H4 (cell line): ENCODE measurements around the gene NAGLU. TPM values are rescaled to one million over a fixed set of nuclear protein-coding genes. Genes with fewer than 3 reads are reported as not detected.

Experiments
- DNase-seq: peaks from one replicate; pipeline ENCODE4 v3.0.0-alpha.2; 2015; ENCODE audit warnings: low spot score
- total RNA-seq: library from RNA; depleted of rRNA; stranded (reverse); fragments of >200 nt; shearing (Covaris generic); gene quantifications from 2 replicates; pipeline ENCODE4 v1.2.3, GENCODE V29; 2014; rRNA removed

The NAGLU gene
- 18.7 and 35.1 TPM in 2 replicates for total RNA-seq

DNA sequence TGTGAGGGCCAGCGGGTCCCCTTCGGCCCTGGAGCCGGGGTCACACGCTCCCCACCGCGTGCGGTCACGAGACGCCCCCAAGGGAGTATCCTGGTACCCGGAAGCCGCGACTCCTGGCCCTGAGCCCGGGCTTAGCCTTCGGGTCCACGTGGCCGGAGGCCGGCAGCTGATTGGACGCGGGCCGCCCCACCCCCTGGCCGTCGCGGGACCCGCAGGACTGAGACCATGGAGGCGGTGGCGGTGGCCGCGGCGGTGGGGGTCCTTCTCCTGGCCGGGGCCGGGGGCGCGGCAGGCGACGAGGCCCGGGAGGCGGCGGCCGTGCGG is at the start of gene NAGLU:
TSS of gene NAGLU (plus strand) at position 194 of the 324 bp plus-strand sequence. CDS start at position 226, 32 bp downstream.
- DNase-seq, result peak; percentile 82

DNA sequence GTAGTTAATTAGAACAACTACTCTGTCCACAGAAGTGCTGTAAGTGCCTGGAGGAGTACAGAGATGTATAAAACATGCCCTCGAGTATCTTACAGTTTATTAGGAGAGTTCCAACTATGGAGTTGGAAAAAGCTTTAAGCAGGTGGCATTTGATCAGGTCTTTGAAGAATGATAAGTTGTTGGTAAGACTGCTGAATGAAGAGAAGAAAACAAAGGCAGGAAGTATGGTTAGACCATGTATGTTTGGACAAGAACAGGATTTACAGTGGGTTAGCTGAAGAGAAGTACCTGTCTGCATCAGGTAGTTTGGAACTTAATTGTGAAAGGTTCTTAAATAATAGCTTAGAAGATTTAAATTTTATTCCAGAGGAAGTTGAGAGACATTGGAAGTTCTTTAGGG is 48.0 kb upstream of the NAGLU start:
- no peak for DNase-seq

GRCh38 chr17:42493319-42493718 is 42.7 kb upstream of the NAGLU start:
- no peak for DNase-seq

DNA sequence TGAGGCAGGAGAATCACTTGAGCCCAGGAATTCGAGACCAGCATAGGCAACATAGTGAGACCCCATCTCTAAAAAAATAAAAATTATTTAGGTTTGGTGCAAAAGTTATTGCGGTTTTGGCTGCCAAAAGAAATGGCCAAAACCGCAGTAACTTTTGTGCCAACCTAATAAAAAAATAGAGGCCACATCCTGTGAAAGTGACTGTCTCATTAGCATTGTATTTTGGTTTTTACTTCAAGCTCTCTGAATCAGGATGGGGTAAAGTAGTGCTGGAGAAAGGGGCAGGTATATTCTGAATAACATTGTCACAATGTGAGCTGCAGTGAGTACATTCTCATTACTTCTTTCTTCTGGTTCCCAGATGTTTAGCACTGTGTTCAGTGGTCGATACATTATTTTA is 41.4 kb upstream of the NAGLU start:
- DNase-seq, result no peak

DNA sequence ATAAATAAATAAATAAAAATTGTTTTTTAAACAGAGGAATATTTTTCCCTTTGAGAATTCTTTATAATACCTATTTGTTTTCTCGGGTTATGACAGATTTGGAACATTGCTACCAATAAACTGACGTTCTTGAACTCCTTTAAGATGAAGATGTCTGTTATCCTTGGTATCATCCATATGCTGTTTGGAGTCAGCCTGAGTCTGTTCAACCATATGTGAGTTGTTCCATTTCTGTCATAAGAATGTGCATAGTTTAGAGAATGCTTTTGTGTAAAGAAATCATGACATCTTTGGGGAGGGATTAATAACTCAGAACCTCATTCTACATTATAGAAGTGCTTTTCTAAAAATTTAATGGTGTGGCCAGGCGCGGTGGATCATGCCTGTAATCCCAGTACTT is 37.2 kb upstream of the NAGLU start:
- DNase-seq, result no peak

DNA sequence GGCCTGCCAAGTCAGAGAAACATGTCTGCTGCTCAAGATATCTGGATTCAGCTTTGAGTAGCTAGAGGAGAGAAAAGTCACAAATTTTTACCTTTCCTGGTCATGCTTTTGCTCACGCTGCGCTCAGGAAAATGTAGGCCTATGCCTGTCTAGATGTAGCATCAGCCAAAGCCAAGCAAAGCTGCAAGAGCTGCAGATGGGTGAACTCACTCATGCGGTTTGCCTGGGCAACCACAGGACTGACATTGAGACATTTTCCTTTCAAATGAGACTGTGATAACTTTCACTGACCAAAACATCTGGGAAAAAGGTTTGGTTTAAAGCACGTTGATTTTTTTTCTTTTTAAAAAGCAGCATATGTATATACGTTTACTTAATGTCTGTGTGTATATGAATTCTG is 34.0 kb upstream of the NAGLU start:
- DNase-seq, result no peak

- no peak for DNase-seq
Observed at GRCh38 chr17:42502926-42503325, 33.1 kb upstream of the NAGLU start.

DNA sequence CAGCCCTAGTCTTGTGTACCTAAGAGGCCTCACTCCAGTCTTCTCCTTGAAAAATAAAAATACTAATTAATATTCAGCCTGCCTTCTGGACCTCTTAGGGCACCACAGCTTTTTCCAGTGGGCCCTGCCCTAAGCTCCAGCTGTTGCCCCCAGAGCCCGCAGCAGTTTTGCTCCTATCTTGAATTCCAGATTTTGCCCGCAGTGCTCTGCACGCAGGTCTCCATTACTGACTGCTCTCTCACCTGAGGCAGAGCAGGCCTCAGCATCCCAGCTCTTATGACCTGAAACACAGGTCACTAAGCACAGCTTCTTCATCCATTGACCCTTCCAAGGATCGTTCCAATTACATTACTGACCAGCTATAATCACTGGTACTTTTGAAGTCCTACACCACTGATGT is 28.4 kb upstream of the NAGLU start:
- DNase-seq, result no peak

DNA sequence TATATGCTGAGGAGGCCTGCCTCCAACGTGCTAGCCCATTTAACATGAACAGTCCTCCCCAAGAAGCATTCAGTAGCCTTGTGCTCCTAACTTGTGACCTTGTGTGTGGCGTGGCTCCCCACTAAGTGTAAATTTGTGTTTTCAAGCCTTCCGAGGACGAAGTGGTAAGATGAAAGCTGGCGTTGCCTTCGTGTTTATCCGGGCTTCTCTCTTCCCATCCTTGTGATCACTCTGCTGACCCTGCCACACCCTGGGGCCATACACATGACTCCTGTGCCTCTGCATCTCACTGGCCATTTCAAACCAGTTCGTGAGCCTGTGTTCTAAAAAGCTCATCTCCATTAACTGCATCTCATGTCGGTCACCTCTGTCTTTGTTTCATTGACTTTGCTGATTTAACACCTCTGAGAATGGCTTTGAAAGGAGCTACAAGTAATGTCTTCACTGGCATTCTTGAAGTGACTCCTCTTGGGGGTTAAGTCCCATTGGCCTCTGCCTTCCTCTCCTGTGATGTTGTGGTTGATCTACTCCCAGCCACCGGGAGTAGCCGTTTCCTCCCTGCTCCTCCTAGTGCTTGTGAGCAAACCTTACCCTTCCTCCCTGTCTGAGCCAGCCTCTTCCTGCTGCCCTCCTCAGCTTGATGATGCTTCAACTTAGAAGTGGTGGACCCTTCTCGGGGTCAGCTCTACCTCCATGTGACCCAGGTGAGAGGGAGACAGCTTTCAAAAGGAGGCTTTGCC is 27.4 kb upstream of the NAGLU start:
- no peak for DNase-seq

- DNase-seq, result no peak
Observed at GRCh38 chr17:42509409-42509808, 26.6 kb upstream of the NAGLU start.

- DNase-seq, result no peak
Observed at GRCh38 chr17:42509841-42510240, 26.2 kb upstream of the NAGLU start.

- no peak for DNase-seq
Observed at GRCh38 chr17:42512246-42512645, 23.8 kb upstream of the NAGLU start.

GRCh38 chr17:42512733-42513251 is 23.2 kb upstream of the NAGLU start:
- no peak for DNase-seq

DNA sequence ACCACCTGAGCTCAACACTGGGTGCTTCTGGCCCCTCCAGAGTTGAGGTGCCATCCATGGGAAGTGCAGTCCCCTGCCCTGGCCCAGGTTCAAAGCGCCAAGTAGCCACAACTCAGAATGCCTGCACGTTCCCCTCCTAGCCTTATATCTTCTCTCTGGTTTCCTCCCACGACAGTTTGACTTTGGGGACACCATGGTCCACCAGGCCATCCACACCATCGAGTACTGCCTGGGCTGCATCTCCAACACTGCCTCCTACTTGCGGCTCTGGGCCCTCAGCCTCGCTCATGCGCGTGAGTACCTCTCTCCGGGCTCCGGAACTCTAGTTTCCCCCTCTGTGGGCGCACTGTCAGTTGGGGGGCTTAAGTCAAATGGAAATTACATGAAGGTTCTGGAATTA is 22.4 kb upstream of the NAGLU start:
- DNase-seq, result no peak

GRCh38 chr17:42514279-42514678 is 21.8 kb upstream of the NAGLU start:
- no peak for DNase-seq

GRCh38 chr17:42514867-42515266 is 21.2 kb upstream of the NAGLU start:
- DNase-seq, result no peak

DNA sequence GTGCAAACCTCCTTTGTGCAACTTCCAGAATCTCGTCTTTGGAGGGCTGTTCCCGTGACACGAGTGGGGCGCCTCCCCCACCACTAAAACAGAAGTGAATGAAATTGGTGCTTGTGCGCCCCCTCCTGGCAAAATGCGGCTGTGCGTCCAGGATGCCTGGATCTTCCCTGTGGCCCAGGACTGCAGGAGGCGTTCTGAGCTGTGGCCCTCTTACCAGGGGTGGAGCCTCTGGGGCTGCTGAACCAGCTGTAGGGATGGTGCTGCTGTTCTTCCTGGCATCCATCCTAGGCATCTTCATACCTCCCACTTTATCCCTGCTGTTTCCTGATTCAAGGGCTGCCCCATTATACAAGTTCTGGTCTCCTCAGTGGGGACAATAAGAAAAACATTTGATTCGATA is 18.5 kb upstream of the NAGLU start:
- peak; percentile 92 for DNase-seq

DNA sequence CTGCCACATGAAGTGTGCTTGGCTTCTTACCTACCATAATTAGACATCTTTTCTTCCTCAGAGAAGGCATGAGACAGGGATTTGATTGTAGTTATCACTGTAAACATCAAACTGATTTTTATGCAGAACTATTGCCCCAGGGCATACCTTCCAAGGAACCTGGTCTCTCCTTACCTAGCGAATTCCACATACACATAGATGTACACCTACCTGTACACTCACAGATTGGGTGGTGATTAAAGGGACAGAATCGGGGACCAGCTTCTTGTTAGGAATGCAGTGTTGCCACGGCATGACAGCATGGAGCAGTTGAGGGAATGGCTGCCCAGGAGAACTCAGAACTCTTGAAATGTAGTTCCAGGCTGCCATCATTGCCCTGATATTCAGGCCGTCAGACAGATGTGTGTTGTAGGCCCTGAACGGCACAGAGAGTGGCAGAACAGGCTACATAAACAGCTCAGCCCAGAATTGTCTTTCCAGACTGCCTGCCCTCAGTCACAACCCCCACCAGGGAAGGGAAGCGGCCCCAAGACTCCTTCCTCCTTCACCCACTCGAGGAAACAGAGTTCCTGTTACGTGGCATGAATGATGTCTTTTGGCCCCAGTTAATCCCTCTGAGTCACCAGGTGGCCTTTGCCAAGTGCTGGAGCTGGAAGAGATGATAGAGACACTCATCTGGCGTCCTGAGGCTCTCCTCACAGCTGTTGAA is 17.8 kb upstream of the NAGLU start:
- peak; percentile 90 for DNase-seq

DNA sequence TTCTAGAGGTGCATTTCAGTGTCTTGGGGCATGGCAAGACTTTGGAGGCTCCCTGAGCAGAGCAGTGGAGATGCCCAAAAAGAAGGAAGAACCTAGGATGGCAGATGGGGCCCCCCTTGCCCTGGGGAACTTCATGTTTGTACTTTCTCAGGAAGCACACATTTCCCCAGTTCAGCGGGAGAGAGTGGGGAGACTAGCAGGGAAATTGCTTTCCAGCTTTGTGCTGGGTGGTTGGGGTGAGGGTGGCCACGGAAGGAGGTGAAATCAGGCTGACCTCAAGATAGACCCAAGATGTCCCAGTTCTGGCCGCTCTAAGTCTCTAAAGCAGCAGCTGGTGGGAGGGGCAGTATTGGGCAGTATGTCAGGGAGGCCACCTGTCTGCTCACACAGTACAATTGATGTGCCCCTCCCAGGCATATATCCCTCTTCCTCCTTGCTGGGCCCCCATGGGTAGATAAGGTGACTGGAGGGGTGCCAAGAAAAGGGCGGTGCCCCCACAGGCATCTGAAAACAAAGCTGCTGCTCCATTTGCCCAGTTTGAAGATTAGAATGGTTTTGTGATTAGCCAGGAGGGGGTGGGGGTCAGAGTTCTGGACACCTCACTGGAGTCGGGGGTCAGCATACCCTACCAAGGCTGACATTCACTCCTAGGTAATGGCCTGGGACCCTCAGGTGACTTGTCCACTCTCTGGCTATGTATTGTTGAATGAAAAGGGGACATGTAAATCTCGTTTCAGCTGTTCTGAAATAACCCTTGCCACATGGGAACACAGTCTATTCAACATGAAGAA is 17.1 kb upstream of the NAGLU start:
- peak; percentile 62 for DNase-seq

DNA sequence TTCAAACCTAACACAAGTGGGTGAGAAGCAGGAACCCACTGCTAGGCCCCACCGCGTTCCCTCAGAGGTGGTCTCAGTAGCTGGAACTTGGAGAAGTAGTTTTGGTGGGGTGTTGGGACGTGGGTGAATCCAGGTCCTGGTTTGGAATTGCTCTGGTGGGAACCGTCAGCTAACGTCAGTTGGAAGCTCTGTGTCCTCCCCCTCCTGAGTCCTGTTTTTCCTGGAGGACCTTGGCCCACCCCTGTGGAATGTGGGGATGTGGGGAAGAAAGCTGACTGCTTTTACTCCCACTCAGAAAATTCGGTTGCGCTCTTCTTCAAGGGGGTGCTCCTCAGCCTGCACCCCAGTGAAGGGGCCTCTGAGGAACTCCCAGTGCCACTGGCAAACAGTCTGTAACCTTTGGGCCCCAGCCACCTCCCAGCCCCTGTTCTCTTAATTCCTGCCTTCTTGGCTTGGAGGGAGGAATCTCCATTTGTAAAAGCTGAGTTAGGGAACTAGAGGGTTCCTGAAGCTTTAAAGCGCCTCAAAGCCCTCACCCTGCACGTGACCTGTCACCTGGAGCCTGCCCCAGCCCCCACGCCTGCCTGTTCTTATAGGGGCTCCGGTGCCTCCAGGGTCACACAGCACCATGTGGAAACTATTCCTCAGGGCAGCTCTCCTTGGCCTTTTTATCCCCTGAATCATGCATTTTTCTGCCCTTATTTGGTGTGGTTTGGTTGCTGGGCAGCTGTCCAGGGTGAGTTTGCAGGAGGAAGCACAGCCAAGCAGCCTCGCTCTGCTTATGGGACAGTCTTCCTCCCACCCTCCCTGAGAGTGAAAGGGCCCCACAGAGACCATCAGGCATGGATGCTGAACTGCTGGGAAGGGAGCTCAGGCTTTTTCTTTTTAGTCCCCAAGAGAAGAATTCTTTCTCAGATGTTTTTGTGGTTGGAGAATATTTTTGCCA is 16.2 kb upstream of the NAGLU start:
- peak; percentile 97 for DNase-seq

GRCh38 chr17:42520540-42520951 is 15.5 kb upstream of the NAGLU start:
- no peak for DNase-seq
